ENCODE data around the gene KIF11.

Gene KIF11

GRCh38 chr10:92655426-92655825 is 62.5 kb downstream of the KIF11 start:
- DNase-seq (ENCODE audit: low read depth): no peak
- H3K4me3 ChIP-seq (ENCODE audit: low read depth, low read length): no peak overlapping the region
- TF ChIP-seq CTCF (IDR thresholded peaks at IDR 0.05; ENCODE audit: control insufficient read depth, extremely low read depth, insufficient read depth): no peak

- TF ChIP-seq CTCF (IDR thresholded peaks at IDR 0.05; ENCODE audit: control insufficient read depth, extremely low read depth, insufficient read depth): no peak
- no peak for DNase-seq (ENCODE audit: low read depth)
- no peak overlapping the region for H3K4me3 ChIP-seq (ENCODE audit: low read depth, low read length)
Observed at GRCh38 chr10:92656266-92656961, 63.5 kb downstream of the KIF11 start.

GRCh38 chr10:92657024-92657423 is 64.1 kb downstream of the KIF11 start:
- no peak overlapping the region for H3K4me3 ChIP-seq (ENCODE audit: low read depth, low read length)
- no peak for DNase-seq (ENCODE audit: low read depth)
- TF ChIP-seq CTCF (IDR thresholded peaks at IDR 0.05; ENCODE audit: control insufficient read depth, extremely low read depth, insufficient read depth): no peak

GRCh38 chr10:92662848-92663247 is 69.9 kb downstream of the KIF11 start:
- no peak for TF ChIP-seq CTCF (IDR thresholded peaks at IDR 0.05; ENCODE audit: control insufficient read depth, extremely low read depth, insufficient read depth)
- DNase-seq (ENCODE audit: low read depth): no peak
- H3K4me3 ChIP-seq (ENCODE audit: low read depth, low read length): no peak overlapping the region

GRCh38 chr10:92664322-92664721 is 71.4 kb downstream of the KIF11 start:
- TF ChIP-seq CTCF (IDR thresholded peaks at IDR 0.05; ENCODE audit: control insufficient read depth, extremely low read depth, insufficient read depth): no peak
- no peak for DNase-seq (ENCODE audit: low read depth)

GRCh38 chr10:92667078-92667477 is 74.1 kb downstream of the KIF11 start:
- DNase-seq (ENCODE audit: low read depth): no peak
- no peak for TF ChIP-seq CTCF (IDR thresholded peaks at IDR 0.05; ENCODE audit: control insufficient read depth, extremely low read depth, insufficient read depth)
- no peak overlapping the region for H3K4me3 ChIP-seq (ENCODE audit: low read depth, low read length)

More at GRCh38 chr10:92664322-92664721, 71.4 kb downstream of the KIF11 start:
- H3K4me3 ChIP-seq (ENCODE audit: low read depth, low read length): no peak overlapping the region

GRCh38 chr10:92677708-92678107 is 84.8 kb downstream of the KIF11 start:
- no peak overlapping the region for H3K4me3 ChIP-seq (ENCODE audit: low read depth, low read length)
- no peak for TF ChIP-seq CTCF (IDR thresholded peaks at IDR 0.05; ENCODE audit: control insufficient read depth, extremely low read depth, insufficient read depth)
- no peak for DNase-seq (ENCODE audit: low read depth)

Data from LNCaP clone FGC (cell line).